GM19455 (cell line): ENCODE measurements around the gene MACROH2A1.
"Not testable (repeated sequence)": the region's sequence is repeated elsewhere in the genome, so short reads cannot be mapped to it uniquely, and the experiment has no call there.

Experiments used
- ATAC-seq: cut with Tn5 transposase; IDR thresholded peaks from one replicate; pipeline ENCODE4 v1.9.1; 2021; ENCODE audit not compliant: unreplicated experiment

The MACROH2A1 gene

DNA sequence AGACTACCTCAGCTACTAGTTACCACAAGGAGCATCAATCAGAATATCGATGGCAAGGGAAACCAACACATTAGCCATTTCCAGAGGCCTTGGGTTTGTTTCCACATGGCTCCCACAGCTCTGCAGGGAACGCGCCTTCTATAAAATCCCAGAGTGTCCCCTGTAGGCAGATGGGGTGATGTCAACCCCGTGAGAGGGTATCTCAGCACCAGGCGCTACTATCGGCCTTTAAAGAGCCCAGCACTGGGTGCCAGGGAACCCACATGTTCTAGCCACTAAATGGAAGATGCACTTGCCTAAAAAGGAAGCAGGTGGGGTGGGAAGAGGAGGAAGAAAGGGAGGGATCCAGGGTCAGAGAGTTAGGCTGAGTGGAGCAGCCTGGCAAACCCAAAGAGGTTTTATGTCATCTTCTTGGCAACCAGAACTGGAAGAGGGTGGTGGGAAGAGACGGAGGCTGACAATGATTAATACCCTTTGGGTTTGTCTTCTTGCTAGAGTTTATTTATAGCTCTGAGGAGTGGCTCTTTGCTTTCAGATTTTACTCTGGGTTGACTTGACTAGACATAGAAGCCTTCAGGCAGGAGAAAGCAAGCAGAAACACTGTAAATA is 19.9 kb downstream of the MACROH2A1 start:
- ATAC-seq, result no peak

- ATAC-seq, result no peak
Observed at GRCh38 chr5:135377751-135378680, 21.0 kb downstream of the MACROH2A1 start.

GRCh38 chr5:135376961-135377624 is 21.9 kb downstream of the MACROH2A1 start:
- ATAC-seq, result no peak

GRCh38 chr5:135375040-135375793 is 23.8 kb downstream of the MACROH2A1 start:
- ATAC-seq, result no peak

- ATAC-seq, result no peak
Observed at GRCh38 chr5:135373736-135374515, 25.1 kb downstream of the MACROH2A1 start.

DNA sequence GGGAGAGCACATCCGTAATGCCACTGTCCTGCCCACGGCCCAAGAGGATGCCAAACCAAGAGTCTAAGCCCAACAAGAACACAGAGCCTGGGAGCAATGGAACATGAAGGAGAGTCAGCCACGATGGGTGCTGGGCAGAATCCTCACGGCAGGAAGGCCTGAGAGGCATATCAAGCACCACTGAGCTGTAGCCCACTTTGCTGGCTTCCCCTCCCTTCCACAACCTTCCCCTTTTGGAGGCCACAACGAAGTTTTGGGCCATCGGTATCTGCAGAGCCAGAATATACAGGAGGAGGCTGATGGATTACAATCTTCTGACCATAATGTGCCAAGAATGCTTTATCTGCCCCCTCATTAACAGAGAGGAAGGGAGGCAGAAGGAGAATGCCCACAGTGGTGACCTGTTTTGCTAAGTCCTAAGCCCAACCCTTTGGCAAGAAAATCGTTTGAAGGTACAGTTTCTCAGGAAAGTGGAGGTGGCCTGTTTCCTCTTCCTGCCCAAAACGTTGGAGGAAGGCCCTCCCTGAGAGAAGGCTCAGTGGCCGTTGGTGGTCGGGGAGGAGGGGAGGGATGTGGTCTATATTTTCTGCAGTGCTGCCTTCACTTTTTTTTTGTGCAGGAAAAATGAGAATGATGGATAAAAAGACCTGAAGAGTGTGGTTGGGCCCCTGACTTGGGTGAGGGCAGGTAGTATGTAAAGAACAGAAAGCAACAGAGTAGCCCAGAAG is 26.2 kb downstream of the MACROH2A1 start:
- ATAC-seq, result no peak

DNA sequence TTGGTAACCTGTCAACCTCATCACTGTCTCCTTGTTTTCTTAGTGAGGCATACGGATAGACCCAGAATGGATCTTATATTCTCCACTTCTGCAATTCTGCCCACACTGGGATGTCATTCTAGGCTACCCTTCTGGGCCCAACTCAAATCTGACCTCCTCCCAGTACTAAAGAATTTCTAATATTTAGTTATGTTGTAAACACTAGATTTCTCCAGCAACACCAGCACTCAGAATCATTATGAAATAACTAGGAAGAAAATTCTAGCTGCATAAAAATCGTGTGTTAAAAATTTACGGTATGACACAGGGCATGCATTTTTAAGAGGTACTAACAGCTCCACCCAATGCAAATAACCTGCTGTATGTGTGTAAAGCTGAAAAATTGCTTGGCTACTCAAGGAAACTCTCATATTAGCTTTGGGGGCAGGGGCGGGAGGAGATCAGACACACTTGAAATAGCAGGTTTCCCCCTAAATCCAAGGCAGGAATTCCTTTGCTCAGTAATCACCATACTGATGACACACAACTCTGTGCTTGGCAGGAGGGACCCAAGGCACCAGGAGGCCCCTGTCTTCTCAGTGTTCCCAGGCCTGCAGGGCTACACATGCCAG is 27.3 kb downstream of the MACROH2A1 start:
- ATAC-seq, result no peak

DNA sequence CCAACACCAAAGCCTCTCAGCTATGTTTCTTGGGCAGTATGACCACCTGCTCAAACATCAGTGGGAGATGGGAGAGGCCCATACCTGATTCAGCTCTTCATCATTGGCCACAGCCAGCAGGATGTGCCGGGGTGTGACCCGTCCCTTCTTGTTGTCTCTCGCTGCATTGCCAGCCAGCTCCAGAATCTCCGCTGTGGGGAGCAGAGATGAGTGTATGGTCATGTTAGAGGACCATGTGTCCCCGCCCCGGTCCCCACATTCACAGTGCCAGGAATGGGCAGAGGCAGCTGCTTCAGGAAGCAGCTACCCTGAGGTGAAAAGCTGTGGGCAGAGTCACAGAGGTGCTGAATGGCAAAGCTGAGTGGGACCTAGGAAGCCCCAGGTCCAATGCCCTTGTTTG is 29.1 kb downstream of the MACROH2A1 start:
- ATAC-seq, result no peak

DNA sequence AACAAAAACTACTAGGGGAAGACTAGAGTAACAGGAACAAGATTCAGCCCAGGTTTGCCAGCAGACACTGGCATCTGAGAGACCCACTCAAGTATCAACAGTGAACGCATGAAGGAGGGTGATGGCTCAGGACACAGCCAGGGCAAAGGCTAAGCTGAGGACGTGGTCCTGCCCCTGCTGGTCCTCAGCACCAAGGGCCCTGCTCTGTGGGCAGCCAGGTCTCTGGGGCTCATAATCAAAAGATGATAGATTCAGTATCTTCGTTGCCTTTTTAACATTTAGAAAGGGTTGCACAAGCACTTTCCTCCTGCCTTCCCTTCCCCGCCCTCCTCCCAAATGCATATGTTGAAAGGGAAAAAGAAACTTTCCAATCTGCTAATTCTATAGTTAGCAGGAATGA is 31.5 kb downstream of the MACROH2A1 start:
- no peak for ATAC-seq

DNA sequence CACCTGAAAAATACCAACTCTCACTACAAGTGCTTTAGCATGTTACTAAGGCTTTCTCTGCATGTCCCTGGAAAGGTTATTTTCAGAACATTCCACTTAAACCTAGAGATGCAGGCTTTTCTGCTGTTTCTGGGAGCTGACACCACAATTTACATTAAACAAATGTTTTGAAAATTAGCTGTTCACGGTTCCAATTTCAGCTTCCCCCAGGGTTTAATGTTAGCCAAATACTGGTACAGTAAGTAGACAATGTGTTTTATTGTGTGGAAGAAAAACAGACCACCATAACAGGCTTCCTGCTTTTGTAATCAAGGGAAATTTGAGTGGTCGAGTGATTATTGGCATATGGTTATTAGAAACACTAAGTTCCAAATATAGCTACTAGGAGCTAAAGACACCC is 32.0 kb downstream of the MACROH2A1 start:
- ATAC-seq, result no peak

DNA sequence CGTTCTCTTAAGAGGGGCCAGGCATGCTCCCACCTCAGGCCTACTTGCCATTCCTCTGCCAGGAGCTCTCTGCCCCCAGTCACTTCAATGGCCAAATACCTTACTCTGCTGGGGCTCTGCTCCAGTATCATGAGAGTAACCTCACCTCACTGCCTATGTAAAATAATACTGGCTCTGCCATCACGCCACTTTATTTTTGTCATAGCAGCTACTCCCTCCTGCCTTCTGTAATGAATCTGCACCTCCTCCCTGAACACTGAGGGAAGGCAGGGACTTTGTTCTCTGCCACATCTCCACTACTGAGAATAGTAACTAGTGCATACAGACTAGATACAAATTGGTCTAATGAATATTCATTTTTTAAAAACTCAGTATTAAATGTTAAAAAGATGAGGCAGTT is 33.8 kb downstream of the MACROH2A1 start:
- ATAC-seq, result no peak

GRCh38 chr5:135364421-135365262 is 34.4 kb downstream of the MACROH2A1 start:
- ATAC-seq, result no peak

DNA sequence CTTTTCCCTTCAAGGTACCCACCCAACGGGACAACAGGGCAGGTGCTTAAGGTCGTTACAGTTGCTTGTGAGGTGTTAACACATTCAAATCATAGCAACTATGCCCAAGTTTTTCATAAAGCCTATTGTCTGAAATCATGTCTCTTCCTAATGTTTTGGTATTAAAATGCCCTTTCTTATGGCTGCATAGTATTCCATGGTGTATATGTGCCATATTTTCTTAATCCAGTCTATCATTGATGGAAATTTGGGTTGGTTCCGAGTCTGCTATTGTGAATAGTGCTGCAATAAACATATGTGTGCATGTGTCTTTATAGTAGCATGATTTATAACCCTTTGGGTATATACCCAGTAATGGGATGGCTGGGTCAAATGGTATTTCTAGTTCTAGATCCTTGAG is 35.7 kb downstream of the MACROH2A1 start:
- not testable (repeated sequence) for ATAC-seq

DNA sequence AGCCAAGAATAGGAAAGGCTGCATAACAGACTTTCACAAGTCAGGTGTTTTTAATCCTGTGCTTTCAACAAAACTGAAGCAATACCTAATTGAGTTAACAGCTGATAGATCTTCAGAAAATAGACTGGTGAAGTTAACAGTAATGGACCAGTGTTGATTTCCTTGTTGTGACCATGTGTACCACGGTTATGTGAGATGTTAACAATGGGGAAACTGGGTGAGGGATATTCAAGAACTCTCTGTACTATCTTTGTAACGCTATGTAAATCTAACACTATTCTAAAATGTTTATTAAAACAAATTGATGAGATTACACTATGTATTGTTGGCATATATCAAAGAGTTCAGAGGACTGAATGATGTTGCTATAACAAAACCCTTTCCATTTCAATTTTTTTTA is 36.9 kb downstream of the MACROH2A1 start:
- no peak for ATAC-seq

- ATAC-seq, result no peak
Observed at GRCh38 chr5:135360278-135361274, 38.5 kb downstream of the MACROH2A1 start.

DNA sequence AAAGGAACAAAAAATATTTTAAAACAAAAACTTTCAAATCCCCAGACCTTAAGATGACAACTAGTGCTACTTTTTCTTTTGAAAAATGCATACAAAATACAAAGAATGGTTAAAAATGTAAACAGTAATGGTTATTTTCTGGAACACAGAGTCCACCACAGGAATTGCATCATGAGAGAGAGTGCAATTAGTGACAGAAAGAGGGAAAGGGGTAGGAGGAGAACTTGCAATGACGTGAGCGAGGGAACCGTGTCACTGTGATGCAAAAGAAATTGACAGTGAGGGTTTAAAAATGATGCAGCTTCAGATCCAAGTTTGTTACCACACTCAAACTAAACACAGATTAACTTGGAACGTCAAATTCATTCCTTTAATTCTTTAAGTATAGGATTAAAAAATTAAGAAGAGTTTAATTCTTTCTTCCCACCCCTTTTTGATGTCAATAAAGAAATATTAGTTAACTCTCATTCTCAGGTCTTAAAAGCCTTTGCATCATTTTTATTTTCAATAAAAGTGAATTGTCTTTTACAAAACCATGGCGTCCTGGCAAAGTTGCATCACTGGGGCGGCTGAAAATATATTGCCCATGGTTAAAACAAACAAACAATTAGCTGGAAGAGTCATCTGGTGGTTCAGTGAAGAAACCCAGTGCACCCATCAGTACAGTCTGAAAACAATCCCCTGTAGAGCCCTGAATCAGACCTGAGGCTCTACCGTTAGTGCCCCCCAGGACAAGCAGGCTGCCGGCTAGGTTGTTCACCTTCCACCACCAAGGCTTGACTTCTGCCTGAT is 39.5 kb downstream of the MACROH2A1 start:
- no peak for ATAC-seq
